IPS DF 19.7 (cell line): ENCODE data around the gene TSPEAR.

Experiments
- DNase-seq: peaks from one replicate; pipeline ENCODE4 v3.0.0-alpha.2; 2013; ENCODE audit warnings: low read depth, low spot score

Gene TSPEAR

GRCh38 chr21:44529503-44530125 is 181.8 kb downstream of the TSPEAR start:
- no peak for DNase-seq

GRCh38 chr21:44529011-44529421 is 182.4 kb downstream of the TSPEAR start:
- DNase-seq, result no peak

GRCh38 chr21:44528634-44528995 is 182.8 kb downstream of the TSPEAR start:
- no peak for DNase-seq

- DNase-seq, result no peak
These were observed 183.3 kb downstream of the TSPEAR start for GRCh38 chr21:44527983-44528633.

GRCh38 chr21:44527156-44527982 is 184.0 kb downstream of the TSPEAR start:
- no peak for DNase-seq

- DNase-seq, result no peak
These were observed 185.0 kb downstream of the TSPEAR start for GRCh38 chr21:44526096-44526997.

GRCh38 chr21:44525391-44526095 is 185.8 kb downstream of the TSPEAR start:
- no peak for DNase-seq

GRCh38 chr21:44524414-44525371 is 186.7 kb downstream of the TSPEAR start:
- DNase-seq, result no peak

GRCh38 chr21:44523567-44524413 is 187.6 kb downstream of the TSPEAR start:
- DNase-seq, result no peak

GRCh38 chr21:44522753-44523204 is 188.6 kb downstream of the TSPEAR start:
- DNase-seq, result no peak

GRCh38 chr21:44521928-44522752 is 189.2 kb downstream of the TSPEAR start:
- DNase-seq, result no peak

GRCh38 chr21:44521301-44521927 is 190.0 kb downstream of the TSPEAR start:
- DNase-seq, result no peak

GRCh38 chr21:44520326-44521300 is 190.8 kb downstream of the TSPEAR start:
- no peak for DNase-seq

- no peak for DNase-seq
These were observed 191.7 kb downstream of the TSPEAR start for GRCh38 chr21:44519346-44520325.

GRCh38 chr21:44518686-44519085 is 192.7 kb downstream of the TSPEAR start:
- DNase-seq, result no peak
